Measurements from ENCODE around the gene BTN3A1. TPM values are rescaled to one million over a fixed set of nuclear protein-coding genes. Genes with fewer than 3 reads are reported as not detected.
A peak's percentile ranks its signal among the peaks of the same experiment; 100 is the strongest.

Gene BTN3A1
- total RNA-seq, 1 experiment from 2014 or later, result 1.2 TPM

DNA sequence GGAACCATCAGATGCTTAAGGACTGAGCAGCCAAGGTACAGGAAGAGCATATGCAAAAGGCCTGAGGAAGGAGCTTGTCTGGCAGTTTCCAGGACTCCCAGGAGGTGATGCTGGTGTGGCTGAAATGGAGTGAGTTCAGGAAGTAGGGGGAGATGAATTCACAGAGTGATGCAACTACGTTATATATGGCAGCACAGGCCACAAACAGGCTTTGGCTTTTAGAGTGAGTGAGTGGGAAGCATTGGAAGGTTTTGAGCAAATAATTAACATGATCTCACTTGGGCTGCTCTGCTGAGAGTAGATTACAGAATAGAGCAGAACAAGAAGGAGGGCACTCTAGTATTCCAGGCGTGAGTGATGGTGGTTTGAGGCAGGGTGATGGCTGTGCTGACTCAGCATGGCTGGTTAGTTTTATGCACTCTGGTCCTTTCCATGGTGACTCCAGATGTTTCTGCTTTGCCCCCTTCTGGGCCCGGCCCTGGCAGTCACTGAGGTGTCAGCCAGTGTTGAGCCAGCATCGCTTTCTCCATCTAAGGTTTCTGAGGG lies 12.7 kb upstream of the BTN3A1 start:
- Histone ChIP-seq H3K27me3 (ENCODE audit: control insufficient read depth, insufficient read depth, low read length) (no peaks in the 10 kb centered on the region), H3K36me3 (replicated peaks; ENCODE audit: control insufficient read depth, insufficient read depth, low read length) (peaks cover 12% of the 10 kb centered on the region), H3K4me3 (ENCODE audit: insufficient read depth, low read depth, low read length) (no peak overlapping the region)
- DNase-seq, result no peak

DNA sequence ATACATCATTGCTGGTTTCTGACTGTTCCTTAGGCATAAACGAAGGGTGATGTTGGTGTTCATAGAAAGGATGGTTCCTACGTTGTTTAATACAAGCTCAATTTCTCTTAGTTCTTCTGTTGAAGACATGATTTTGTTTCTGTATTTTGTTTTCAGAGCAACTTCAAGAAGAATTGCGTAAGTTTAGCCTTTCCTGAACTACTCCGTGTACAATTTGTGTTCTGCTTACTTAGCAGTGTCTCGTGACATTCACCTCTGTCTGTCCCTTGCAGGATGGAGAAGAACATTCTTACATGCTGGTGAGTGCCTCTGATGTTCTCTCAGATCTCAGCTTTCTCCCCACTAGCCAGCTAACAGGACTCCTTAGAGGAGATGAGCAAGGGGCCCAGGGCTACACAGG lies 11.5 kb upstream of the BTN3A1 start:
- peaks cover 10% of the 10 kb centered on the region for H3K36me3 ChIP-seq (replicated peaks; ENCODE audit: control insufficient read depth, insufficient read depth, low read length)
- H3K27me3 ChIP-seq (ENCODE audit: control insufficient read depth, insufficient read depth, low read length), result no peaks in the 10 kb centered on the region
- DNase-seq, result no peak
- no peak overlapping the region for H3K4me3 ChIP-seq (ENCODE audit: insufficient read depth, low read depth, low read length)

DNA sequence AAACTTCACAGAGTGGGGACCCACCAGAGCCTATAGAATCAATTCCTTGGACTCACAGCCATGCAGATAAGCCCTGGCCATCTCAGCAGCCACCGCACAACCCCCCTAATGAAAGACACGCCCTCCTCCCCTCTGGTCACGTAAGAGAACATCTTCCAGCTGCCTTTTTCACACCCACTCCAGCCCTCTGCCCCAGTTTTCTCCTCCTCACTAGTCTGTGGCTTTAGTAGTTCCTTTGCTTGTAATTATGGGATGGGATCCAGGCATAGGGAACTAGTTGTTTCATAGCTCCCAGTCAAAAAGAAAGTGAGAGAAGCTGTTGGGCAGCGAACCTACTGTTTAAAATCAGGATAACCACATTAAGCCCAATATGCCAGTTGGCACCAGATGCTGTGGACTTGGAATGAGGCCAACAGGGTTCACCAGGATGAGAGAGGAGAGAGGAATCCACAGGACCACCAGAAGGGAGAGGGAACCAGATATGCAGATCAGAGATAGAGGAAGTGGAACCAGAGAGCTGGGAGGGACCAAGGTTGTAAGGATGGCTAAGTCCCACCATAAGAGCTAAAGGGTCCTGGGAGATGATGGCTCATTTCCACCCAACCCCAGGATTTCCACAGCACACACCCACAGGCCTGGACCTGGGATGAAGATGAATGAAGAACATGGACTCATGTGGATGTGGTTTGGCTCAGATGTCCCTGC lies 9.0 kb upstream of the BTN3A1 start:
- Histone ChIP-seq H3K36me3 (replicated peaks; ENCODE audit: control insufficient read depth, insufficient read depth, low read length) (peaks cover 10% of the 10 kb centered on the region), H3K27me3 (ENCODE audit: control insufficient read depth, insufficient read depth, low read length) (no peaks in the 10 kb centered on the region), H3K4me3 (ENCODE audit: insufficient read depth, low read depth, low read length) (no peak overlapping the region)
- no peak for DNase-seq

DNA sequence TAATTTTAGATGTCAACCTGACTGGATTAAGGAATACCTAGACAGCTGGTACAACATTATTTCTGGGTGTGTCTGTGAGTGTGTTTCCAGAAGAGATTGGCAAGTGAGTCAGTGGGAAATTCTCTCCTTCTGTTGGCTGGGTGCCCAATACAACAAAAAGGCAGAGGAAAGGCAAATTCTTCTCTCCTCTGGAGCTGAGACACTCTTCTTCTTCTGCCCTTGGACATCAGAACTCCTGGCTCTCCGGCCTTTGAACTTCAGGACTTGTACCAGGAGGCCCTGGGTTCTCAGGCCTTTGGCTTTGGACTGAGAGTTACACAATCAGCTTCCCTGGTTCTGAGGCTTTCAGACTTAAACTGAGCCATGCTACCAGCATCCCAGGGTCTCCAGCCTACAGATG lies 7.8 kb upstream of the BTN3A1 start:
- Histone ChIP-seq H3K36me3 (replicated peaks; ENCODE audit: control insufficient read depth, insufficient read depth, low read length) (peaks cover 10% of the 10 kb centered on the region), H3K4me3 (ENCODE audit: insufficient read depth, low read depth, low read length) (no peak overlapping the region), H3K27me3 (ENCODE audit: control insufficient read depth, insufficient read depth, low read length) (no peaks in the 10 kb centered on the region)
- no peak for DNase-seq

DNA sequence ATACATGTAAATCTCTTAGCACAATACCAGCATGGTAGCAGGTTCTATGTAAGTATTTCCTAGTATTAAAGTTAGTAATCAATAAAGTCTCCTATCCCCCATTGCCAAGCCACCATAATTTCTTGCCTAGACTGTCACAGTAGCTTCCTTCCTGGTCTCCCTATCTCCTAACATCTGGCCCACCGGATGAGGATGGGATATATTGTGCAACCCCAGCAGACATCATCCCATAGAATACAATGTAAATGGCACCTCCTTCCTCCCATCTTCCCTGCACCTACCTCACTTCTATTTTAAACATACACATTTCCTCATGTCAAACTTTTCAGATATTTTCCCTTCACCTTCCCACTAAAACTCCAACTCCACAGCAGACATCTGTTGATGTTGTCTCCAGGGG lies 3.5 kb upstream of the BTN3A1 start:
- H3K36me3 ChIP-seq (replicated peaks; ENCODE audit: control insufficient read depth, insufficient read depth, low read length), result no peaks in the 10 kb centered on the region
- no peak for DNase-seq
- H3K27me3 ChIP-seq (ENCODE audit: control insufficient read depth, insufficient read depth, low read length), result no peaks in the 10 kb centered on the region
- H3K4me3 ChIP-seq (ENCODE audit: insufficient read depth, low read depth, low read length), result no peak overlapping the region

DNA sequence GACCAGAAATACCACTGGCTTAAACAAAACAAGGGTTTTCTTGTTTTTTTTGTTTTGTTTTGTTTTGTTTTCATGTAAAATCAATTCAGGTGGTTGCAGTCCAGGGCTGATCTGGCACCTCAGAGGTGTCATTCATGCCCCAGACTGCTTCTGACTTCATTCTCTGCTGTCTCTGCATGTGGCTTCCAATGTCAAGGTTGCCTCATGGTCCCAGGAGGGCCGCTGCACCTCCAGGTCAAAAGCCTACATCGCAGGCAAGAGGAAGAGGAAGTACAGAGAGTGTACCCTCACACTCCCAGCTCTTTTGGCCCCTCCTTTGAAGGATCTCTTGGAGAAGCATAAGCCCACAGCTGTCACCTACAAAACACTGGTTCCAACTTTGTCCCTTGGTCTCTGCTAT lies 1.4 kb upstream of the BTN3A1 start:
- Histone ChIP-seq H3K4me3 (ENCODE audit: insufficient read depth, low read depth, low read length) (no peak overlapping the region), H3K36me3 (replicated peaks; ENCODE audit: control insufficient read depth, insufficient read depth, low read length) (no peaks in the 10 kb centered on the region), H3K27me3 (ENCODE audit: control insufficient read depth, insufficient read depth, low read length) (no peaks in the 10 kb centered on the region)
- no peak for DNase-seq

DNA sequence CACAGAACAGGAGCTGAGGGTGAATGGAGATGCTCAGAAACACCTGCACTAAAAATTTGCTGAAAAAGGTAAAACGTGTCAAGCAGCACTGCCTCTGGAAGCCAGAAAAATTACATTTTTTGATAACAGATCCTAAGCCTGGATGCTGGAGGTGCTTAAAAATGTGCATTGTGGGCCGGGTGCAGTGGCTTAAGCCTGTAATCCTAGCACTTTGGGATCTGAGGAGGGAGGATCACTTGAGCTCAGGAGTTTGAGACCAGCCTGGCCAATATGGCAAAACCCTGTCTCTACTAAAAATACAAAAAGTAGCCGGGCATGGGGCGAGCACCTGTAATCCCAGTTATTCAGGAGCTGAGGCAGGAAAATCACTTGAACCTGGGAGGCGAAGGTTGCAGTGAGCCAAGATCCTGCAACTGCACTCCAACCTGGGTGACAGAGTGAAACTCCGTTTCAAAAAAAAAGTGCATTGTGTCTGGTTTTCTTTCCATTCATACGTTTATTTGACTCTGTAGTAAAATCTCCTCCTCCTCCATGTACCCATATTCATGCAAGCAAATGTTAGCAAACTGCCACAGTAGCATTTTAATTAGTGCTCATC lies 587 bp upstream of the BTN3A1 start:
- DNase-seq, result no peak
- Histone ChIP-seq H3K36me3 (replicated peaks; ENCODE audit: control insufficient read depth, insufficient read depth, low read length) (no peaks in the 10 kb centered on the region), H3K4me3 (ENCODE audit: insufficient read depth, low read depth, low read length) (no peak overlapping the region), H3K27me3 (ENCODE audit: control insufficient read depth, insufficient read depth, low read length) (no peaks in the 10 kb centered on the region)

DNA sequence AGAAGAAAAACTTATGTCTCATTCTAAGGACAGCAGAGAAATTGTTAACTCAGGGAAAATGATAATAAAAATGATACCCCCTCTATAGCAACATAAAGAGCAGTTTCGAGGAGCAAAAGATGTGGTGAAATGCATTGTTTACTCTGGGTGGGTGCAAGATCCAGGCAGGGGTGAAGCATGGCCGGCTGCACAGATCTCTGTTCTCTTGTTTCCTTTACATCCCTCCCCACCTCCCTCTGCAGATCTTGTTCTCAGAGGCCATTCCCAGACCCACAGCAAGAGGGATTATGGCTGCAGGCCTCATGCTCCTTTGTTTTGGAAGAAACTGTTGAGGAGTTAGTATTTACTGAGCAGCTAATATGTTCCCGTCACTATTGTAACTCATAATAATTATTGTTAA lies 1.8 kb downstream of the BTN3A1 start:
- Histone ChIP-seq H3K4me3 (ENCODE audit: insufficient read depth, low read depth, low read length) (no peak overlapping the region), H3K36me3 (replicated peaks; ENCODE audit: control insufficient read depth, insufficient read depth, low read length) (no peaks in the 10 kb centered on the region), H3K27me3 (ENCODE audit: control insufficient read depth, insufficient read depth, low read length) (no peaks in the 10 kb centered on the region)
- DNase-seq, result peak; percentile 15

DNA sequence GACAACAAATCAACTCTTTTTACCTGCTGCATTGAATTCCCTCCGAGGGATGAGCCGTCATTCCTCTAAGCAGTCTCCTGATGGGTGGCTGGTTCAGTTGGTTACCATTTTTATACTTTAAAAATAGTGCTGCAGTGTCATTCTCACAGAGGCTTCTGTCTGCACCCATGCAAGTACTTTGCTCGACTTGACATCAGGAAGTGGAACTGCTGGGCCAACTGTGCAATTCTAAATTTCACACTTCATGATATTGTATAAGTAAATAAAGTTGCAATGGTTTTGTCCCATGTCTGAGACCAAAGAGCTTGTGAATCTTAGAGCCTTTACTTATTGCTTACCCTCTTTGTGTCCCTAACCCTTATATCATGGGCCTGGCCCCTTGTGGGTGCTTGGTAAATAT lies 2.5 kb downstream of the BTN3A1 start:
- no peaks in the 10 kb centered on the region for H3K36me3 ChIP-seq (replicated peaks; ENCODE audit: control insufficient read depth, insufficient read depth, low read length)
- DNase-seq, result no peak
- no peaks in the 10 kb centered on the region for H3K27me3 ChIP-seq (ENCODE audit: control insufficient read depth, insufficient read depth, low read length)
- H3K4me3 ChIP-seq (ENCODE audit: insufficient read depth, low read depth, low read length), result no peak overlapping the region

DNA sequence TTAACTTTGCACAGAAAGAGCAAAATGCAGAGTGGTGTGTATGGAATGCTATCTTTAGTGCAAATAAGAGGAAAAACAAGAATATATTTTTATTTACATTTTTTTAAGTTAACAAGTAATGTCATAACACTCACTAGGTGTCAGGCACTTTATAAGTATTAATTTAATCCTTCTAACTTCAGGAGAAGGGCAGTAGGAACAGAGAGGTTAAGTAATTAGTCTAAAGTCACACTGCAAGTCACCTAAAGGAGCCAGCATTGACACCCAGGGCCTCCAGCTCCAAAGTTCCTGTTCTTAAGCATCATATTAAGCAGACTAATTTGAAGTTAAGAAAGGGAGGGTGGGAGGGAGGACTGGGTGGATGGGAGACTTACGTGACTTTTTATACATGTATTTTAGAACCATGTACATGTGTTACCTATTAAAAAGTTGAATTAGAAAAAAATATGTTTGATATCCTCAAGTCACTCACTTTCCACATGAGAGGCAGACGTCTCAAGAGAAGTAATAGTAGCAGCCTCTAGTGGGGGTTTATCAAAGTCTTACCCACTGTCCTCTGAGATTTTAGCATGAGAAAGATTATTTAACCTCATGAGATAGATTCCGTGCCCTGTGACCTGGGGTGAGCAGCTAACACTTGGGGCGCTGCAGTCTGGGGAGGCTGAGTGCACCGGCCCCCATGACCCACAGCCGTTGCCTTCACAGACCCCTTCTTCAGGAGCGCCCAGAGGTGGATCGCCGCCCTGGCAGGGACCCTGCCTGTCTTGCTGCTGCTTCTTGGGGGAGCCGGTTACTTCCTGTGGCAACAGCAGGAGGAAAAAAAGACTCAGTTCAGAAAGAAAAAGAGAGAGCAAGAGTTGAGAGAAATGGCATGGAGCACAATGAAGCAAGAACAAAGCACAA lies 7.0 kb downstream of the BTN3A1 start:
- peak; percentile 28 for DNase-seq
- Histone ChIP-seq H3K4me3 (ENCODE audit: insufficient read depth, low read depth, low read length) (no peak overlapping the region), H3K27me3 (ENCODE audit: control insufficient read depth, insufficient read depth, low read length) (no peaks in the 10 kb centered on the region), H3K36me3 (replicated peaks; ENCODE audit: control insufficient read depth, insufficient read depth, low read length) (no peaks in the 10 kb centered on the region)

DNA sequence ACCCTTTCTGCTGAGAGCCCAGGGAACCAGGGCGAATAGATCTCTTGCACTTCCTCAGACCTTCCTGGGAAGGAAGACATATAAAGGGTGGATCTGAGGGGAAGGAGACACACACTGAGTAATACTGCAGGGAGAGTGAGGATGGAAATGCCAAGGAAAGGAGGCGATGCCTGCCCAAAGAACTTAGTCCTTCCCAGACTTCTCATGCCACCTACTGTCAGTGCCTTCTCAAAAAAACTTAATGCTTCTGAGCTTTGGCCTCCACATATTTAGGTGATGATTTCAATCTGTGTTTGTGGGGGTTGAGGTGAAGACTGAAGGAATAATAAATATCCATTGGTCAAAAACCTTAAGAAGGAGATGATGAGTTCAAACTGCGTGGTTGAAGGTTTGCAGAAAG lies 9.7 kb downstream of the BTN3A1 start:
- Histone ChIP-seq H3K27me3 (ENCODE audit: control insufficient read depth, insufficient read depth, low read length) (no peaks in the 10 kb centered on the region), H3K4me3 (ENCODE audit: insufficient read depth, low read depth, low read length) (no peak overlapping the region)

DNA sequence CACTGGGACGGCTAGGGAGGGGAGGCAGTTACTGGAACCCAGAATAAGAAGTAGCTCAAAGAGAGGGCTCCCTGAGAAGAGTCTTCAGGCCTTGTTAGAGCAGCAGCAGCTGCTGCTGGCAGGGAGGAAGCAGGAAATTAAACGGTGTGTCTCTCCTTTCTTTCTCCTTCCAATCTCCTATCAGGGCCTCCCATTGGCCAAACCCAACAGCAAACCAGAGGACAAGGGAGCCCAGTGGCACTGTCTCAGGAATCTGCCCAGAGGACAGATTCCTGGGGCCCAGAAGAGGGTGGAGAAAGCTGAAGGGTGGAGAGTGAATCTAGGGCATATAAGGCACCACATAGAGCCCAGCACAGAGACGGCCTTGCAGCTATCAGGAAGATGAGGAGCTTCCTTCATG lies 10.2 kb downstream of the BTN3A1 start:
- H3K4me3 ChIP-seq (ENCODE audit: insufficient read depth, low read depth, low read length), result no peak overlapping the region
- DNase-seq, result no peak
- no peaks in the 10 kb centered on the region for H3K36me3 ChIP-seq (replicated peaks; ENCODE audit: control insufficient read depth, insufficient read depth, low read length)
- no peaks in the 10 kb centered on the region for H3K27me3 ChIP-seq (ENCODE audit: control insufficient read depth, insufficient read depth, low read length)

More for the DNA sequence above, 9.7 kb downstream of the BTN3A1 start:
- H3K36me3 ChIP-seq (replicated peaks; ENCODE audit: control insufficient read depth, insufficient read depth, low read length), result no peaks in the 10 kb centered on the region
- DNase-seq, result no peak

DNA sequence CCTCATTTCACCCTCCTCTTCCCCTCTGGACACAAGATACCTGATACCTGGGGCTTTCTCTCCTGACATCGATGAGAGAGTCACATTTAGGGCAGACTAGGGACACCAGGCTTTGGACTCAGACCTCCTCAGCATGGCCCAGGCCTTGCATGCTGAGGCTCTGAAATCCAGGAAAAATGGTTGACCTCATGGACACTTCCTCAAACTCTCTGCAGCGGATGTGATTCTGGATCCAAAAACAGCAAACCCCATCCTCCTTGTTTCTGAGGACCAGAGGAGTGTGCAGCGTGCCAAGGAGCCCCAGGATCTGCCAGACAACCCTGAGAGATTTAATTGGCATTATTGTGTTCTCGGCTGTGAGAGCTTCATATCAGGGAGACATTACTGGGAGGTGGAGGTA lies 10.9 kb downstream of the BTN3A1 start:
- Histone ChIP-seq H3K4me3 (ENCODE audit: insufficient read depth, low read depth, low read length) (no peak overlapping the region), H3K27me3 (ENCODE audit: control insufficient read depth, insufficient read depth, low read length) (no peaks in the 10 kb centered on the region), H3K36me3 (replicated peaks; ENCODE audit: control insufficient read depth, insufficient read depth, low read length) (no peaks in the 10 kb centered on the region)
- DNase-seq, result no peak

DNA sequence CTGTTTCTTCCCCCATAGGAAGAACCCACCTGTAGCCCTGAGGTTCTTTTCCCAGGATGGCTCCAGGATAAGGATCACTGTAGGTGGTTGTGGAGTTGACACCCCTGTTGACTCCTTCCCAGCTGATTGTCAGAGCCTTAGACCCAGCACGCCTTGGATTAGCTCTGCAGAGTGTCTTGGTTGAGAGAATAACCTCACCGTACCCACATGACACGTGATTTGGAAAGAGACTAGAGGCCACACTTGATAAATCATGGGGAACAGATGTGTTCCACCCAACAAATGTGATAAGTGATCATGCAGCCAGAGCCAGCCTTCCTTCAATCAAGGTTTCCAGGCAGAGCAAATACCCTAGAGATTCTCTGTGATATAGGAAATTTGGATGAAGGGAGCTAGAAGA lies 12.2 kb downstream of the BTN3A1 start:
- H3K4me3 ChIP-seq (ENCODE audit: insufficient read depth, low read depth, low read length), result no peak overlapping the region
- no peak for DNase-seq
- no peaks in the 10 kb centered on the region for H3K36me3 ChIP-seq (replicated peaks; ENCODE audit: control insufficient read depth, insufficient read depth, low read length)

More for the DNA sequence above, 12.2 kb downstream of the BTN3A1 start:
- no peaks in the 10 kb centered on the region for H3K27me3 ChIP-seq (ENCODE audit: control insufficient read depth, insufficient read depth, low read length)
